Fibroblast of lung (primary cell): ENCODE results near the gene SLC25A27. TPM values are rescaled to one million over a fixed set of nuclear protein-coding genes. Genes with fewer than 3 reads are reported as not detected.
"Not testable (repeated sequence)": the region's sequence is repeated elsewhere in the genome, so short reads cannot be mapped to it uniquely, and the experiment has no call there.

Experiments
- DNase-seq, 2 donors: peaks; one replicate each; pipeline versions ENCODE4 v3.0.0 to v3.0.0-alpha.2; 2010; ENCODE audit warnings: low read depth in 2 of 2
- H2AFZ ChIP-seq: 2 replicates; pipeline ENCODE4 v1.5.1; 2012; ENCODE audit warnings: low read length, control low read depth, inconsistent platforms
- H3K27ac ChIP-seq: 2 replicates; pipeline ENCODE4 v1.5.1; 2011; ENCODE audit warnings: low read length, control low read depth; ENCODE audit not compliant: insufficient read depth
- H3K27me3 ChIP-seq: 2 replicates; pipeline ENCODE4 v1.5.1; 2011; ENCODE audit warnings: mild to moderate bottlenecking, low read length; ENCODE audit not compliant: control insufficient read depth, insufficient read depth
- H3K36me3 ChIP-seq: 2 replicates; pipeline ENCODE4 v1.5.1; 2011; ENCODE audit warnings: low read length; ENCODE audit not compliant: control insufficient read depth, insufficient read depth
- H3K4me1 ChIP-seq: 2 replicates; pipeline ENCODE4 v1.5.1; 2011; ENCODE audit warnings: low read length; ENCODE audit not compliant: control insufficient read depth, insufficient read depth; ENCODE audit errors: extremely low read depth
- H3K4me2 ChIP-seq: 2 replicates; pipeline ENCODE4 v1.5.1; 2011; ENCODE audit warnings: low read length, control low read depth; ENCODE audit not compliant: insufficient read depth; ENCODE audit errors: extremely low read depth
- H3K4me3 ChIP-seq, 4 experiments: fragments of 200-600 bp in 1 of 4; sonication (generic) in 1 of 4; replicated peaks in 1 of 4; 2 replicates each; pipeline ENCODE4 v1.5.1; 2011 to 2016; ENCODE audit warnings: low read length in 4 of 4, low read depth in 3 of 4, mild to moderate bottlenecking in 3 of 4, control low read depth in 2 of 4, inconsistent platforms in 1 of 4, mixed read lengths in 1 of 4; ENCODE audit not compliant: insufficient read depth in 1 of 4; ENCODE audit errors: control extremely low read depth in 1 of 4
- H3K79me2 ChIP-seq: 2 replicates; pipeline ENCODE4 v1.5.1; 2012; ENCODE audit warnings: mild to moderate bottlenecking, low read length, inconsistent platforms; ENCODE audit not compliant: control insufficient read depth, insufficient read depth
- H3K9ac ChIP-seq: 2 replicates; pipeline ENCODE4 v1.5.1; 2011; ENCODE audit warnings: mild to moderate bottlenecking, low read length, control low read depth; ENCODE audit not compliant: insufficient read depth
- H3K9me3 ChIP-seq: 2 replicates; pipeline ENCODE4 v1.5.1; 2012; ENCODE audit warnings: low read depth, low read length; ENCODE audit not compliant: control insufficient read depth, insufficient read depth
- H4K20me1 ChIP-seq: 2 replicates; pipeline ENCODE4 v1.5.1; 2011; ENCODE audit warnings: low read length; ENCODE audit not compliant: control insufficient read depth, insufficient read depth; ENCODE audit errors: extremely low read depth
- CTCF ChIP-seq, 2 donors: IDR thresholded peaks in 1 of 2; conservative IDR thresholded peaks in 1 of 2; 1 replicate in 1 of 2; 2 replicates in 1 of 2; pipeline ENCODE4 v1.5.1; 2011 to 2012; ENCODE audit warnings: low read length in 2 of 2, control low read depth in 1 of 2, inconsistent platforms in 1 of 2, low read depth in 1 of 2, mild to moderate bottlenecking in 1 of 2
- EZH2 ChIP-seq: IDR thresholded peaks from 2 replicates; pipeline ENCODE4 v1.5.1; 2012; ENCODE audit warnings: low read length, control low read depth, mild to moderate bottlenecking; ENCODE audit errors: missing control alignments
- polyA plus RNA-seq, 2 donors: library from polyadenylated mRNA; depleted of rRNA in 1 of 2; stranded (reverse) in 1 of 2; unstranded in 1 of 2; fragments of >200 nt; gene quantifications; 2 replicates each; pipeline ENCODE4 v1.2.1, GENCODE V29; 2011 to 2012; ENCODE audit warnings: missing spikeins in 1 of 2
- total RNA-seq: library from RNA; depleted of rRNA; stranded (reverse); fragments of >200 nt; gene quantifications from 2 replicates; pipeline ENCODE4 v1.2.1, GENCODE V29; 2014

Gene SLC25A27
- total and polyA plus RNA-seq, 2 donors (not counting 1 experiment from before 2014, with no cell fraction given), result 5.2 to 18.7 TPM

DNA sequence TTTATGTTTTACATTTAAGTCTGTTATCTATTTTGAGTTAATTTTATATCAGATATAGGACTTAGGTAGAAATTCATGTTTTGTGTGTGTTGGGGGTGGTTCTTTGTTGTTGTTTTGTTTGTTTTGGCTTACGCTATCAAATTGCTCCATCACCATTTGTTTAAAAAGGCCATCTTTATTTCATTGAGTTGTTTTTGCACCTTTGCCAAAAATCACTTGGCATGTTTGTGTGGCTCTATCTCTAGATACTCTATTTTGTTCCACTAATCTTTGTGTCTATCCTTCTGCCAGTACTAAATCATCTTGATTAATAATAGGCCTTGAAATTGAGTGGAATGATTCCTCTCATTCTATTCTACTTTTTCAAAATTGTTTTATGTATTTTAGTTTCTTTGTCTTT lies 7.5 kb upstream of the SLC25A27 start:
- Histone ChIP-seq H3K4me3 (no peak overlapping the region), H3K79me2 (no peaks in the 10 kb centered on the region), H4K20me1 (no peaks in the 10 kb centered on the region), H3K9me3 (no peaks in the 10 kb centered on the region), H3K4me1 (no peaks in the 10 kb centered on the region), H3K9ac (no peak overlapping the region), H3K36me3 (no peaks in the 10 kb centered on the region), H2AFZ (no peak overlapping the region), H3K27me3 (no peaks in the 10 kb centered on the region), H3K27ac (no peak overlapping the region), H3K4me2 (no peak overlapping the region)
- TF ChIP-seq EZH2 (no peak), CTCF (conservative IDR thresholded peaks at IDR 0.05 in 1 of 2, IDR thresholded peaks at IDR 0.05 in 1 of 2; ENCODE audit: low read depth in 1 of 2, low read length in 2 of 2) (no peak)
- DNase-seq, result no peak

DNA sequence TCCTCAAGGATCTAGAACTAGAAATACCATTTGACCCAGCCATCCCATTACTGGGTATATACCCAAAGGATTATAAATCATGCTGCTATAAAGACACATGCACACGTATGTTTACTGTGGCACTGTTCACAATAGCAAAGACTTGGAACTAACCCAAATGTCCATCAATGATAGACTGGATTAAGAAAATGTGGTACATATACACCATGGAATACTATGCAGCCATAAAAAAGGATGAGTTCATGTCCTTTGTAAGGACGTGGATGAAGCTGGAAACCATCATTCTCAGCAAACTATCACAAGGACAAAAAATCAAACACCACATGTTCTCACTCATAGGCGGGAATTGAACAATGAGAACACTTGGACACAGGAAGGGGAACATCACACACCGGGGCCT lies 4.7 kb upstream of the SLC25A27 start:
- not testable (repeated sequence) for H3K36me3 ChIP-seq, H3K9me3 ChIP-seq

GRCh38 chr6:46648869-46649492 lies 3.8 kb upstream of the SLC25A27 start:
- H3K27ac ChIP-seq, result no peak overlapping the region
- no peaks in the 10 kb centered on the region for H4K20me1 ChIP-seq
- no peak overlapping the region for H3K4me2 ChIP-seq
- H3K36me3 ChIP-seq, result no peaks in the 10 kb centered on the region
- DNase-seq, result peak in 1 of 2 donors; percentile 23
- no peak overlapping the region for H3K9ac ChIP-seq
- H3K4me3 ChIP-seq, result no peak overlapping the region
- no peaks in the 10 kb centered on the region for H3K9me3 ChIP-seq
- no peak overlapping the region for H2AFZ ChIP-seq
- TF ChIP-seq CTCF (conservative IDR thresholded peaks at IDR 0.05 in 1 of 2, IDR thresholded peaks at IDR 0.05 in 1 of 2; ENCODE audit: low read depth in 1 of 2, low read length in 2 of 2) (no peak), EZH2 (no peak)
- no peaks in the 10 kb centered on the region for H3K27me3 ChIP-seq
- no peaks in the 10 kb centered on the region for H3K4me1 ChIP-seq
- H3K79me2 ChIP-seq, result no peaks in the 10 kb centered on the region

More for the DNA sequence above, 4.7 kb upstream of the SLC25A27 start:
- not testable (repeated sequence) for H3K79me2 ChIP-seq, DNase-seq, H3K9ac ChIP-seq, H3K4me1 ChIP-seq, H3K4me2 ChIP-seq, H2AFZ ChIP-seq, H3K4me3 ChIP-seq, H3K27ac ChIP-seq, H4K20me1 ChIP-seq, H3K27me3 ChIP-seq
